ENCODE results near the gene SLC22A12.

The SLC22A12 gene

GRCh38 chr11:64639885-64640284 is 48.9 kb downstream of the SLC22A12 start:
- Mint-ChIP-seq H3K27me3 (ENCODE audit: low read depth, poor library complexity) (peaks cover 23% of the 10 kb centered on the region), H3K4me1 (peaks cover 35% of the 10 kb centered on the region), H3K4me3 (no peak overlapping the region), H3K9me3 (no peaks in the 10 kb centered on the region), H3K36me3 (ENCODE audit: low read depth) (no peaks in the 10 kb centered on the region), H3K27ac (no peak overlapping the region)
- DNase-seq: no peak
- no peak for TF ChIP-seq CTCF (IDR thresholded peaks at IDR 0.05)

DNA sequence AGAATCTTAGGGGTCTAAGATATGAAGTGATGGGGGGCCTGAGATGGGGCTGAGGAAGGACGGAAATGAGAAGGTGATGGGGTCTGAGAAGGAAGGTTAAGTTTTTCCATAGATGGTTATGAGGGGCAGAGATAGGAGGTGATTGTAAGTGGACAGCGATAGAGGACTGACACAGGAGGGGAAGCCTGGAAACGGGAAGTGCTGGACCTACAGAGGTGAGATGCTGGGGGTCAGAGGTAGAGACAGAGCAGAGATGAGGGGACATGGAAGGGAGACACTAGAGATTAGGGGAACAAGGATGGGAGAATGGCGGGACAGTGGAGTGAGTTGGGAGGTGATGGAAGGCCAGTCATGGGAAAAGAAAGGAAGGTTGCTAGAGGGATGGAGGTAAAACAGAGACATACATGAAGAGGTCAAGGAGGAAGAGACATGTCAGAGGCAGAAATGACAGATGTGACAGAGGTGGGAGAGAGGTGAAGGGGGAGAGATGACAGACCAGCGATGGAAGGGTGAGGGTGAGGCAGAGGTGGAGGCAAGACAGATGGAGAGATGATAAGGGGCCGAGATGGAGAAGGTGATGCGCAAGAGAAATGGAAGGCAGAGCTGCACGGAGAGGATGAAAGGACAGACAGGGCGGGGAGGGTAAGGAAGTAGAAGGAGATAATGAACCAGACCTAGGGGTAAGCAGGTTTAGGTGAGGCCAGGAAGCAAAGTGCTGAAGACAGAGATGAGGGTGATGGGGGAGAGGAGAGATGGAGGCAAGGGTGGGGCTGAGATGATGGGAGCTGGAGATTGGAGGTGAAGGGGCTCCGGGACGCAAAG is 50.8 kb downstream of the SLC22A12 start:
- TF ChIP-seq CTCF (IDR thresholded peaks at IDR 0.05): no peak
- Mint-ChIP-seq H3K4me3 (no peak overlapping the region), H3K4me1 (peaks cover 37% of the 10 kb centered on the region), H3K27ac (no peak overlapping the region), H3K9me3 (no peaks in the 10 kb centered on the region), H3K27me3 (ENCODE audit: low read depth, poor library complexity) (peaks cover 29% of the 10 kb centered on the region), H3K36me3 (ENCODE audit: low read depth) (no peaks in the 10 kb centered on the region)
- DNase-seq: no peak

DNA sequence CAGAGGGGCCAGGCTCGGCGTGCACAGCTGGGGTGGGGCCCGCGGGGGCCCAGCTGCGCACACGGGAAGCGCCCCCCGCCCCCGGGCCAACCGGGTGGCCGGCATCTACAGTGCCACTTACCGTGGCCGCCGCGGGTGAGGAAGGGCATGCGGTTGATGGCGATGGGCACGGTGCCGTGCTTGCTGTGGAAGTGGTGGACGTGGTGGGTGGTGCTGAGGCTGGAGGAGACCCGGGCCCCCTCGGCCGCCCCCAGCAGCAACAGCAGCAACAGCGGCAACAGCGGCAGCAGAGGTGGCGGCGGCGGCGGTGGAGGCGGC is 51.4 kb downstream of the SLC22A12 start:
- peak; percentile 39 for DNase-seq
- H3K27ac Mint-ChIP-seq: no peak overlapping the region
- no peaks in the 10 kb centered on the region for H3K9me3 Mint-ChIP-seq
- no peak for TF ChIP-seq CTCF (IDR thresholded peaks at IDR 0.05)
- no peak overlapping the region for H3K4me3 Mint-ChIP-seq
- H3K4me1 Mint-ChIP-seq: peaks cover 42% of the 10 kb centered on the region
- H3K36me3 Mint-ChIP-seq (ENCODE audit: low read depth): no peaks in the 10 kb centered on the region
- H3K27me3 Mint-ChIP-seq (ENCODE audit: low read depth, poor library complexity): peaks cover 34% of the 10 kb centered on the region

DNA sequence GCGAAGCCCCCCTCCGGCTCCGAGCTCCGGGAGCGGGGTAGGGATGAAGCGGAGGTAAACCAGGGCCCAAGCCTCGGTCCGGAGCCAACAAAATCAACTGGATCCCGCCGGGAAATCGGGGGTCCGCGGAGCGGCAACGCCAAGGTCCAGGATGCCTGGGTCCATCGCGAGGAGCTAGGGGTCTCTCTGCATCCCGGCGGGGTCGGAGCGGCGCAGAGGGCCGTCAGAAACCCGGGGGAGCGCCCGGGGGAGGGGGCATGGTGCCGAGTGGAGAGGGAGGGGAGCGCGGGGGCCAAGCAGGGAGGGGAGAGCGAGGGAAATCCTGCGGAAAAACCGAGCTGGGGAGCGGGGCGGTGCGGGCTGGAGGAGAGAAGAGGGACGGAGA is 51.8 kb downstream of the SLC22A12 start:
- no peaks in the 10 kb centered on the region for H3K9me3 Mint-ChIP-seq
- peak; percentile 57 for DNase-seq
- peak overlapping the region; percentile 87 for H3K4me3 Mint-ChIP-seq
- H3K27ac Mint-ChIP-seq: no peak overlapping the region
- peaks cover 39% of the 10 kb centered on the region for H3K27me3 Mint-ChIP-seq (ENCODE audit: low read depth, poor library complexity)
- H3K4me1 Mint-ChIP-seq: peaks cover 42% of the 10 kb centered on the region
- H3K36me3 Mint-ChIP-seq (ENCODE audit: low read depth): no peaks in the 10 kb centered on the region
- TF ChIP-seq CTCF (IDR thresholded peaks at IDR 0.05): no peak

GRCh38 chr11:64643256-64643881 is 52.3 kb downstream of the SLC22A12 start:
- no peak for TF ChIP-seq CTCF (IDR thresholded peaks at IDR 0.05)
- Mint-ChIP-seq H3K9me3 (no peaks in the 10 kb centered on the region), H3K36me3 (ENCODE audit: low read depth) (no peaks in the 10 kb centered on the region), H3K27me3 (ENCODE audit: low read depth, poor library complexity) (peaks cover 44% of the 10 kb centered on the region), H3K27ac (no peak overlapping the region), H3K4me3 (peak overlapping the region; percentile 87), H3K4me1 (peaks cover 43% of the 10 kb centered on the region)
- DNase-seq: peak; percentile 55
